Astrocyte of the spinal cord (primary cell): ENCODE data around the gene NEDD4L.
A peak's percentile ranks its signal among the peaks of the same experiment; 100 is the strongest.
"Not testable (repeated sequence)": the region's sequence is repeated elsewhere in the genome, so short reads cannot be mapped to it uniquely, and the experiment has no call there.

Experiments used
- DNase-seq: peaks from one replicate; pipeline ENCODE4 v3.0.0; 2011; ENCODE audit warnings: low read depth, low spot score
- H3K4me3 ChIP-seq: 2 replicates; pipeline ENCODE4 v1.5.1; 2011; ENCODE audit warnings: low read depth, mild to moderate bottlenecking, low read length, moderate library complexity
- CTCF ChIP-seq: IDR thresholded peaks from 2 replicates; pipeline ENCODE4 v1.5.1; 2012; ENCODE audit warnings: low read depth, mild to moderate bottlenecking, low read length, inconsistent platforms
- in situ Hi-C: cut with HindIII; loops from 2 replicates; pipeline ENCODE4 v1.10.0; 2017; ENCODE audit warnings: low sequenced_read_pairs

NEDD4L gene

GRCh38 chr18:58169472-58169871, 125.4 kb downstream of the NEDD4L start:
- no peak for TF ChIP-seq CTCF
- in situ Hi-C loops = no loop called here
- H3K4me3 ChIP-seq = no peak overlapping the region
- no peak for DNase-seq

- in situ Hi-C loops, DNase-seq, H3K4me3 ChIP-seq: not testable (repeated sequence)
These were observed 126.0 kb downstream of the NEDD4L start for GRCh38 chr18:58170036-58170435.

GRCh38 chr18:58172031-58172430, 128.0 kb downstream of the NEDD4L start:
- no peak overlapping the region for H3K4me3 ChIP-seq
- DNase-seq = no peak
- no peak for TF ChIP-seq CTCF
- in situ Hi-C loops = no loop called here

GRCh38 chr18:58174285-58174684, 130.3 kb downstream of the NEDD4L start:
- no peak for DNase-seq
- in situ Hi-C loops = no loop called here
- no peak for TF ChIP-seq CTCF
- no peak overlapping the region for H3K4me3 ChIP-seq

GRCh38 chr18:58175122-58175785, 131.2 kb downstream of the NEDD4L start:
- TF ChIP-seq CTCF = peak; percentile 10
- H3K4me3 ChIP-seq = no peak overlapping the region
- no peak for DNase-seq
- in situ Hi-C loops = no loop called here

- H3K4me3 ChIP-seq = no peak overlapping the region
- DNase-seq = no peak
- no peak for TF ChIP-seq CTCF
- in situ Hi-C loops = no loop called here
These were observed 131.8 kb downstream of the NEDD4L start for GRCh38 chr18:58175786-58176176.

- H3K4me3 ChIP-seq = no peak overlapping the region
- DNase-seq = peak; percentile 91
- no peak for TF ChIP-seq CTCF
- in situ Hi-C loops = no loop called here
These were observed 133.1 kb downstream of the NEDD4L start for GRCh38 chr18:58177004-58177717.
